Spleen (tissue), 11 donors: ENCODE results near the gene CDK14. TPM values are rescaled to one million over a fixed set of nuclear protein-coding genes. Genes with fewer than 3 reads are reported as not detected.
A peak's percentile ranks its signal among the peaks of the same experiment; 100 is the strongest.

Experiments
- DNase-seq: peaks from one replicate; pipeline ENCODE4 v3.0.0-alpha.2; 2020
- H3K27ac ChIP-seq, 8 donors: fragments of 200-600 bp; sonication (generic) in 7 of 8; 1 replicate in 4 of 8; 2 replicates in 4 of 8; pipeline versions ENCODE4 v1.5.0 to v1.8.0; 2016 to 2021; ENCODE audit warnings: inconsistent platforms in 4 of 8, mild to moderate bottlenecking in 4 of 8, moderate library complexity in 1 of 8
- H3K27me3 ChIP-seq, 7 donors: fragments of 200-600 bp; sonication (generic) in 6 of 7; replicated peaks in 1 of 7; 1 replicate in 4 of 7; 2 replicates in 3 of 7; pipeline versions ENCODE4 v1.5.0 to v1.8.0; 2016 to 2021; ENCODE audit warnings: inconsistent platforms in 3 of 7, mild to moderate bottlenecking in 1 of 7
- H3K36me3 ChIP-seq, 6 donors: fragments of 200-600 bp; sonication (generic) in 5 of 6; 1 replicate in 4 of 6; 2 replicates in 2 of 6; pipeline versions ENCODE4 v1.5.0 to v1.8.0; 2016 to 2021; ENCODE audit warnings: inconsistent platforms in 2 of 6
- H3K4me1 ChIP-seq, 6 donors: fragments of 200-600 bp; sonication (generic) in 5 of 6; 1 replicate in 3 of 6; 2 replicates in 3 of 6; pipeline versions ENCODE4 v1.5.0 to v1.8.0; 2016 to 2021; ENCODE audit warnings: inconsistent platforms in 3 of 6
- H3K4me3 ChIP-seq, 8 donors: fragments of 200-600 bp; sonication (generic) in 7 of 8; 1 replicate in 4 of 8; 2 replicates in 4 of 8; pipeline versions ENCODE4 v1.5.0 to v1.8.0; 2016 to 2021; ENCODE audit warnings: inconsistent platforms in 4 of 8, mild to moderate bottlenecking in 4 of 8, moderate library complexity in 2 of 8
- H3K9me3 ChIP-seq, 8 donors: fragments of 200-600 bp; sonication (generic) in 7 of 8; 1 replicate in 4 of 8; 2 replicates in 4 of 8; pipeline versions ENCODE4 v1.5.0 to v1.8.0; 2016 to 2021; ENCODE audit warnings: inconsistent platforms in 4 of 8
- POLR2A ChIP-seq, 3 donors: fragments of 450-650 bp; IDR thresholded peaks; one replicate each; pipeline ENCODE4 v1.5.1; 2017; ENCODE audit warnings: antibody characterized with exemption in 3 of 3, mild to moderate bottlenecking in 1 of 3
- POLR2AphosphoS5 ChIP-seq, 3 donors: sonication (generic); formaldehyde crosslinking; IDR thresholded peaks; one replicate each; pipeline ENCODE4 v1.5.1; 2017; ENCODE audit warnings: antibody characterized with exemption in 3 of 3
- WGBS, 5 donors: extraction: QIAGEN DNeasy Blood & Tissue Kit in 3 of 5; methylation state at CpG; one replicate each; pipeline versions ENCODE4 v1.1.5 to v1.1.7; 2013 to 2018; 5-methylcytosine and 5-hydroxymethylcytosine counted together
- intact Hi-C: fragments of 100-400 bp; cut with DNase I; formaldehyde crosslinking; loops from one replicate; pipeline ENCODE4 v1.15.0; 2023; ENCODE audit warnings: low total_unique reads
- polyA plus RNA-seq, 3 donors: library from polyadenylated mRNA; stranded (reverse); fragments of 200-250 nt; gene quantifications; one replicate each; pipeline ENCODE4 v1.2.1, GENCODE V29; 2013
- total RNA-seq, 7 donors: library from RNA; depleted of rRNA in 3 of 7; stranded (reverse); fragments of >200 nt in 3 of 7; fragmentation: NEBNext Ultra II Directional in 4 of 7; extraction: Animal tissue kit (Norgen Biotek cat#: 25700) in 4 of 7; gene quantifications; one replicate each; pipeline versions ENCODE4 v1.1.0 to v1.2.1, GENCODE V29; 2016 to 2021
- TF ChIP-seq, protein P1 (sequence below), 11 experiments: fragments of 200-600 bp in 7 of 11; fragments of 450-650 bp in 4 of 11; sonication (generic) in 4 of 11; IDR thresholded peaks in 8 of 11; conservative IDR thresholded peaks in 3 of 11; 1 replicate in 7 of 11; 2 replicates in 4 of 11; pipeline versions ENCODE4 v1.4.0 to v1.8.0; 2016 to 2021; ENCODE audit warnings: antibody characterized with exemption in 11 of 11, inconsistent platforms in 4 of 11, mild to moderate bottlenecking in 1 of 11
- donor health status: healthy with polysubstance abuse.
- donor health status: DM: no; HTN: no; CAD: no; lungs with moderate emphysema.
- donor health status: DM: no; HTN: no; CAD: no.
- donor health status: Bipolar disorder and iron deficiency.
- donor health status: healthy.
- donor health status: DM: no; HTN: no; CAD: no.
- donor health status: DM: yes; HTN: yes; CAD: no.

CDK14 gene
- total and polyA plus RNA-seq, 10 donors: 6.6 to 109 (median 51.2) TPM

DNA sequence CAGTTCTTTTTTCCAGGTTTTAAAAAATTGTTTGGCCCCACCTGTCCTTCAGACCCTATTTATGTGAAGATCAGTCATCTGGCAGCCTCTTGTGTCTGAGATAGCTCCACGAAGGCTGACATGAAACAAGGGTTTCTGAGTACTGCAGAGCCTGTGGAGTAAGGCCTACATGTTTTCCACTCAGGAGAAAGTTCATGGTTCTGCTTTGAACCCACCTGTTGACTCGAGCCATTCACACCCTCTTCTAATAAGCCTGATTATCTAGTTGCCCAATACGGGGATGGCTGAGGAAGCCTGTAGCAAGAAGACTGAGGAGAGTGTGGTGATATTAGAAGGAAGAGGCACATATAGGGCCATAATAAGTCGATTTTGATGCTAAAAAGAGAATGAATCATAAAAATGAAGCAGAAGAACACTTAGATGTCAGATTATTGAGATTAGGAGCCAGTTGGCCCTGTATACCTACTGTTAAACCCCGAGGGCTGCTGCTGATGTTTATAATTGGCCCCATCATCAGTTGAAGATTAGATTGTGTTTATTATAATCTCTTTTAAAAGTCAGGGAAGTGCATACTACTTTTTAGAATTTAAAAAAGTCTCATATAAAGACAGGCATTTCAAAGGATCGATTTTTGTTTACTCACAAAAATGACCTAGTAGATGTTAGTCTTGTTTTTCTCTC is 109.4 kb downstream of the CDK14 start:
- peaks cover 0 to 49% (median 25%) of the 10 kb centered on the region in 6 donors for H3K4me1 ChIP-seq
- no peak overlapping the region for H3K27ac ChIP-seq
- TF ChIP-seq, protein P1, sequence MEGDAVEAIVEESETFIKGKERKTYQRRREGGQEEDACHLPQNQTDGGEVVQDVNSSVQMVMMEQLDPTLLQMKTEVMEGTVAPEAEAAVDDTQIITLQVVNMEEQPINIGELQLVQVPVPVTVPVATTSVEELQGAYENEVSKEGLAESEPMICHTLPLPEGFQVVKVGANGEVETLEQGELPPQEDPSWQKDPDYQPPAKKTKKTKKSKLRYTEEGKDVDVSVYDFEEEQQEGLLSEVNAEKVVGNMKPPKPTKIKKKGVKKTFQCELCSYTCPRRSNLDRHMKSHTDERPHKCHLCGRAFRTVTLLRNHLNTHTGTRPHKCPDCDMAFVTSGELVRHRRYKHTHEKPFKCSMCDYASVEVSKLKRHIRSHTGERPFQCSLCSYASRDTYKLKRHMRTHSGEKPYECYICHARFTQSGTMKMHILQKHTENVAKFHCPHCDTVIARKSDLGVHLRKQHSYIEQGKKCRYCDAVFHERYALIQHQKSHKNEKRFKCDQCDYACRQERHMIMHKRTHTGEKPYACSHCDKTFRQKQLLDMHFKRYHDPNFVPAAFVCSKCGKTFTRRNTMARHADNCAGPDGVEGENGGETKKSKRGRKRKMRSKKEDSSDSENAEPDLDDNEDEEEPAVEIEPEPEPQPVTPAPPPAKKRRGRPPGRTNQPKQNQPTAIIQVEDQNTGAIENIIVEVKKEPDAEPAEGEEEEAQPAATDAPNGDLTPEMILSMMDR (IDR thresholded peaks at IDR 0.05 in 8 of 11, conservative IDR thresholded peaks at IDR 0.05 in 3 of 11): no peak
- no peak for TF ChIP-seq POLR2A (IDR thresholded peaks at IDR 0.05)
- TF ChIP-seq POLR2AphosphoS5 (IDR thresholded peaks at IDR 0.05): no peak
- intact Hi-C loops: no loop called here
- WGBS, 5 donors: 66 to 80% (median 70%) methylated on average over 6 of the region's 6 CpGs
- H3K27me3 ChIP-seq: no peaks in the 10 kb centered on the region
- H3K9me3 ChIP-seq: no peaks in the 10 kb centered on the region
- no peak for DNase-seq
- no peaks in the 10 kb centered on the region for H3K36me3 ChIP-seq
- H3K4me3 ChIP-seq: no peak overlapping the region

GRCh38 chr7:90706072-90706716 is 110.1 kb downstream of the CDK14 start:
- no peaks in the 10 kb centered on the region for H3K27me3 ChIP-seq
- TF ChIP-seq, protein P1 (IDR thresholded peaks at IDR 0.05 in 8 of 11, conservative IDR thresholded peaks at IDR 0.05 in 3 of 11): no peak
- TF ChIP-seq POLR2AphosphoS5 (IDR thresholded peaks at IDR 0.05) (no peak), POLR2A (IDR thresholded peaks at IDR 0.05) (no peak)
- H3K36me3 ChIP-seq: no peaks in the 10 kb centered on the region
- intact Hi-C loops: no loop called here
- H3K9me3 ChIP-seq: no peaks in the 10 kb centered on the region
- WGBS, 5 donors: 55 to 72% (median 65%) methylated on average over 2 of the region's 2 CpGs
- no peak for DNase-seq
- no peak overlapping the region for H3K27ac ChIP-seq
- peaks cover 0 to 49% (median 23%) of the 10 kb centered on the region in 6 donors for H3K4me1 ChIP-seq
- H3K4me3 ChIP-seq: no peak overlapping the region

- H3K4me3 ChIP-seq: peak overlapping the region in 4 of 8 donors; percentile 1 to 58 (median 26)
- TF ChIP-seq POLR2A (IDR thresholded peaks at IDR 0.05): no peak
- TF ChIP-seq, protein P1 (IDR thresholded peaks at IDR 0.05 in 8 of 11, conservative IDR thresholded peaks at IDR 0.05 in 3 of 11): peak in 10 of 11 experiments; percentile 14 to 60 (median 56)
- TF ChIP-seq POLR2AphosphoS5 (IDR thresholded peaks at IDR 0.05): peak in 1 of 3 donors; percentile 53
- intact Hi-C loops: no loop called here
- no peaks in the 10 kb centered on the region for H3K27me3 ChIP-seq
- H3K9me3 ChIP-seq: no peaks in the 10 kb centered on the region
- no peak for DNase-seq
- H3K36me3 ChIP-seq: no peaks in the 10 kb centered on the region
- WGBS, 5 donors: 40 to 55% (median 46%) methylated on average over 5 of the region's 5 CpGs
- peaks cover 0 to 44% (median 22%) of the 10 kb centered on the region in 6 donors for H3K4me1 ChIP-seq
- peak overlapping the region in 4 of 8 donors; percentile 71 to 81 (median 78) for H3K27ac ChIP-seq
Measured at GRCh38 chr7:90708841-90709317, 112.8 kb downstream of the CDK14 start.
